ENCODE results near the gene CCDC142.

GRCh38 chr2:74425523-74425922, 57.3 kb downstream of the CCDC142 start:
- TF ChIP-seq REST (IDR thresholded peaks at IDR 0.05; ENCODE audit: borderline replicate concordance) (no peak), POLR2AphosphoS5 (IDR thresholded peaks at IDR 0.05) (no peak), CTCF (IDR thresholded peaks at IDR 0.05; ENCODE audit: poor library complexity, severe bottlenecking) (no peak), EZH2 (IDR thresholded peaks at IDR 0.05; ENCODE audit: borderline replicate concordance, insufficient read depth, low read length, poor library complexity, severe bottlenecking) (no peak), TAF1 (IDR thresholded peaks at IDR 0.05; ENCODE audit: low read depth) (no peak), RAD21 (conservative IDR thresholded peaks at IDR 0.05) (no peak), SMC3 (conservative IDR thresholded peaks at IDR 0.05; ENCODE audit: poor library complexity) (no peak), EP300 (conservative IDR thresholded peaks at IDR 0.05; ENCODE audit: poor library complexity, severe bottlenecking) (no peak)
